Measurements from ENCODE around the gene PRXL2B. TPM values are rescaled to one million over a fixed set of nuclear protein-coding genes. Genes with fewer than 3 reads are reported as not detected.

The PRXL2B gene
- total RNA-seq, 2 experiments from 2014 or later = 35.6 to 40.6 TPM

- Mint-ChIP-seq H3K4me1 (ENCODE audit: low read depth) (peaks cover 21% of the 10 kb centered on the region), H3K9me3 (ENCODE audit: insufficient read depth) (no peaks in the 10 kb centered on the region), H3K4me3 (peak overlapping the region; percentile 31), H3K27me3 (ENCODE audit: low read depth) (no peaks in the 10 kb centered on the region), H3K27ac (no peak overlapping the region), H3K36me3 (ENCODE audit: low read depth) (peaks cover 11% of the 10 kb centered on the region)
- ATAC-seq (no peak), DNase-seq (no peak)
- CTCF ChIA-PET = no interaction called here
- POLR2A ChIA-PET = no interaction called here
Measured at GRCh38 chr1:2588661-2589430, 2.3 kb downstream of the PRXL2B start.

- H3K36me3 Mint-ChIP-seq (ENCODE audit: low read depth) = peaks cover 6% of the 10 kb centered on the region
- no peak overlapping the region for H3K27ac Mint-ChIP-seq
- POLR2A ChIA-PET = no interaction called here
- ATAC-seq (no peak), DNase-seq (no peak)
- no peaks in the 10 kb centered on the region for H3K9me3 Mint-ChIP-seq (ENCODE audit: insufficient read depth)
- H3K4me1 Mint-ChIP-seq (ENCODE audit: low read depth) = peaks cover 13% of the 10 kb centered on the region
- H3K27me3 Mint-ChIP-seq (ENCODE audit: low read depth) = no peaks in the 10 kb centered on the region
- CTCF ChIA-PET = no interaction called here
- no peak overlapping the region for H3K4me3 Mint-ChIP-seq
Measured at GRCh38 chr1:2589431-2590232, 3.1 kb downstream of the PRXL2B start.

GRCh38 chr1:2590233-2591141 lies 3.9 kb downstream of the PRXL2B start:
- H3K9me3 Mint-ChIP-seq (ENCODE audit: insufficient read depth) = no peaks in the 10 kb centered on the region
- peaks cover 4% of the 10 kb centered on the region for H3K36me3 Mint-ChIP-seq (ENCODE audit: low read depth)
- peak overlapping the region; percentile 50 for H3K27ac Mint-ChIP-seq
- DNase-seq (no peak), ATAC-seq (no peak)
- ChIA-PET POLR2A (interaction anchor here (0.5 kb wide), 1 partner anchor 192 kb away, joined by 4 read pairs; no protein-coding TSS in a partner anchor), CTCF (no interaction called here)
- no peak overlapping the region for H3K4me3 Mint-ChIP-seq
- H3K4me1 Mint-ChIP-seq (ENCODE audit: low read depth) = peaks cover 8% of the 10 kb centered on the region
- no peaks in the 10 kb centered on the region for H3K27me3 Mint-ChIP-seq (ENCODE audit: low read depth)

GRCh38 chr1:2591233-2591580 lies 4.6 kb downstream of the PRXL2B start:
- ChIA-PET POLR2A (no interaction called here), CTCF (no interaction called here)
- no peaks in the 10 kb centered on the region for H3K9me3 Mint-ChIP-seq (ENCODE audit: insufficient read depth)
- H3K36me3 Mint-ChIP-seq (ENCODE audit: low read depth) = peaks cover 4% of the 10 kb centered on the region
- no peaks in the 10 kb centered on the region for H3K27me3 Mint-ChIP-seq (ENCODE audit: low read depth)
- no peak for ATAC-seq
- H3K4me3 Mint-ChIP-seq = no peak overlapping the region
- peak overlapping the region; percentile 50 for H3K27ac Mint-ChIP-seq
- peaks cover 8% of the 10 kb centered on the region for H3K4me1 Mint-ChIP-seq (ENCODE audit: low read depth)
- no peak for DNase-seq

- Mint-ChIP-seq H3K4me1 (ENCODE audit: low read depth) (peaks cover 8% of the 10 kb centered on the region), H3K4me3 (peak overlapping the region; percentile 2), H3K27me3 (ENCODE audit: low read depth) (no peaks in the 10 kb centered on the region), H3K9me3 (ENCODE audit: insufficient read depth) (no peaks in the 10 kb centered on the region), H3K36me3 (ENCODE audit: low read depth) (peaks cover 4% of the 10 kb centered on the region), H3K27ac (peak overlapping the region; percentile 52)
- DNase-seq = no peak
- CTCF ChIA-PET = no interaction called here
- POLR2A ChIA-PET = no interaction called here
- ATAC-seq = no peak
Measured at GRCh38 chr1:2591581-2592261, 5.1 kb downstream of the PRXL2B start.

GRCh38 chr1:2592672-2593071 lies 6.1 kb downstream of the PRXL2B start:
- Mint-ChIP-seq H3K36me3 (ENCODE audit: low read depth) (peaks cover 4% of the 10 kb centered on the region), H3K9me3 (ENCODE audit: insufficient read depth) (no peaks in the 10 kb centered on the region), H3K27me3 (ENCODE audit: low read depth) (no peaks in the 10 kb centered on the region), H3K4me1 (ENCODE audit: low read depth) (peaks cover 6% of the 10 kb centered on the region), H3K4me3 (peak overlapping the region; percentile 50), H3K27ac (peak overlapping the region; percentile 74)
- ATAC-seq = peak; percentile 35
- POLR2A ChIA-PET = no interaction called here
- CTCF ChIA-PET = no interaction called here
- no peak for DNase-seq

- no peak overlapping the region for H3K4me3 Mint-ChIP-seq
- H3K4me1 Mint-ChIP-seq (ENCODE audit: low read depth) = peaks cover 4% of the 10 kb centered on the region
- ATAC-seq = no peak
- no peaks in the 10 kb centered on the region for H3K27me3 Mint-ChIP-seq (ENCODE audit: low read depth)
- peak overlapping the region; percentile 74 for H3K27ac Mint-ChIP-seq
- DNase-seq = no peak
- ChIA-PET CTCF (no interaction called here), POLR2A (interaction anchor here (0.7 kb wide), 1 partner anchor 72 kb away, joined by 3 read pairs; no protein-coding TSS in a partner anchor)
- peaks cover 4% of the 10 kb centered on the region for H3K36me3 Mint-ChIP-seq (ENCODE audit: low read depth)
- H3K9me3 Mint-ChIP-seq (ENCODE audit: insufficient read depth) = no peaks in the 10 kb centered on the region
Measured at GRCh38 chr1:2593251-2593878, 6.8 kb downstream of the PRXL2B start.

- Mint-ChIP-seq H3K9me3 (ENCODE audit: insufficient read depth) (no peaks in the 10 kb centered on the region), H3K27me3 (ENCODE audit: low read depth) (peaks cover 3% of the 10 kb centered on the region), H3K4me1 (ENCODE audit: low read depth) (peaks cover 4% of the 10 kb centered on the region), H3K27ac (no peak overlapping the region), H3K36me3 (ENCODE audit: low read depth) (peaks cover 4% of the 10 kb centered on the region), H3K4me3 (no peak overlapping the region)
- ATAC-seq (no peak), DNase-seq (no peak)
- ChIA-PET CTCF (no interaction called here), POLR2A (no interaction called here)
Measured at GRCh38 chr1:2594001-2594640, 7.5 kb downstream of the PRXL2B start.

GRCh38 chr1:2594641-2595131 lies 8.1 kb downstream of the PRXL2B start:
- ChIA-PET CTCF (no interaction called here), POLR2A (no interaction called here)
- H3K27me3 Mint-ChIP-seq (ENCODE audit: low read depth) = peaks cover 3% of the 10 kb centered on the region
- H3K27ac Mint-ChIP-seq = no peak overlapping the region
- no peak for ATAC-seq
- H3K9me3 Mint-ChIP-seq (ENCODE audit: insufficient read depth) = no peaks in the 10 kb centered on the region
- no peaks in the 10 kb centered on the region for H3K36me3 Mint-ChIP-seq (ENCODE audit: low read depth)
- H3K4me3 Mint-ChIP-seq = no peak overlapping the region
- H3K4me1 Mint-ChIP-seq (ENCODE audit: low read depth) = peaks cover 4% of the 10 kb centered on the region
- DNase-seq = no peak

GRCh38 chr1:2595261-2595811 lies 8.8 kb downstream of the PRXL2B start:
- no peaks in the 10 kb centered on the region for H3K9me3 Mint-ChIP-seq (ENCODE audit: insufficient read depth)
- ChIA-PET CTCF (no interaction called here), POLR2A (no interaction called here)
- DNase-seq = no peak
- H3K27me3 Mint-ChIP-seq (ENCODE audit: low read depth) = peaks cover 3% of the 10 kb centered on the region
- no peak overlapping the region for H3K27ac Mint-ChIP-seq
- H3K4me3 Mint-ChIP-seq = no peak overlapping the region
- no peak for ATAC-seq
- H3K4me1 Mint-ChIP-seq (ENCODE audit: low read depth) = peaks cover 4% of the 10 kb centered on the region
- H3K36me3 Mint-ChIP-seq (ENCODE audit: low read depth) = no peaks in the 10 kb centered on the region

All from activated CD8-positive, alpha-beta T cell treated with anti-CD3 and anti-CD28 coated beads, Interleukin-2, amount 10 ng/mL, durations not matched to agents 7 days and 5 days (primary cell).